DND-41 (cell line): Measurements from ENCODE around the gene JMJD8.

Experiments used
- ATAC-seq: fragments of 200-7000 bp; cut with Tn5 transposase; 3 replicates; pipeline ENCODE4 v1.9.1; 2021; ENCODE audit warnings: low read depth; ENCODE audit not compliant: insufficient read depth
- DNase-seq: peaks from one replicate; pipeline ENCODE4 v3.0.0-alpha.2; 2020
- H2AFZ ChIP-seq: 2 replicates; pipeline ENCODE4 v1.6.0; 2012; ENCODE audit warnings: low read depth, low read length
- H3K27ac ChIP-seq: 2 replicates; pipeline ENCODE4 v1.5.1; 2012; ENCODE audit warnings: low read length, inconsistent platforms
- H3K27me3 ChIP-seq: fragments of 200-600 bp; sonication (generic); 2 replicates; pipeline ENCODE4 v1.6.0; 2012; ENCODE audit warnings: low read length, mild to moderate bottlenecking, inconsistent platforms; ENCODE audit not compliant: insufficient read depth, poor library complexity
- H3K36me3 ChIP-seq: 2 replicates; pipeline ENCODE4 v1.5.1; 2012; ENCODE audit warnings: low read length, inconsistent platforms; ENCODE audit not compliant: insufficient read depth
- H3K4me1 ChIP-seq: 2 replicates; pipeline ENCODE4 v1.5.1; 2012; ENCODE audit warnings: mild to moderate bottlenecking, low read length; ENCODE audit not compliant: insufficient read depth
- H3K4me2 ChIP-seq: 2 replicates; pipeline ENCODE4 v1.6.0; 2012; ENCODE audit warnings: mild to moderate bottlenecking, moderate library complexity, low read length, inconsistent platforms; ENCODE audit not compliant: insufficient read depth
- H3K4me3 ChIP-seq, 2 experiments: fragments of 200-600 bp in 1 of 2; shearing (Covaris generic) in 1 of 2; 2 replicates each; pipeline ENCODE4 v1.5.1; 2012 to 2016; ENCODE audit warnings: inconsistent platforms in 2 of 2, low read length in 2 of 2, mild to moderate bottlenecking in 2 of 2, low read depth in 1 of 2, moderate library complexity in 1 of 2
- H3K79me2 ChIP-seq: 2 replicates; pipeline ENCODE4 v1.6.0; 2012; ENCODE audit warnings: low read length, inconsistent platforms; ENCODE audit not compliant: insufficient read depth
- H3K9ac ChIP-seq: 2 replicates; pipeline ENCODE4 v1.6.0; 2012; ENCODE audit warnings: low read depth, mild to moderate bottlenecking, inconsistent platforms, low read length, moderate library complexity
- H3K9me3 ChIP-seq: 2 replicates; pipeline ENCODE4 v1.5.1; 2012; ENCODE audit warnings: low read length, moderate library complexity, mild to moderate bottlenecking, inconsistent platforms; ENCODE audit not compliant: insufficient read depth, severe bottlenecking
- H4K20me1 ChIP-seq: 2 replicates; pipeline ENCODE4 v1.6.0; 2012; ENCODE audit warnings: low read length; ENCODE audit not compliant: insufficient read depth
- CTCF ChIP-seq: IDR thresholded peaks from 2 replicates; pipeline ENCODE4 v1.5.1; 2012; ENCODE audit warnings: borderline replicate concordance, low read length, moderate library complexity, mild to moderate bottlenecking; ENCODE audit not compliant: poor library complexity, severe bottlenecking; ENCODE audit errors: extremely low read depth
- EZH2 ChIP-seq: IDR thresholded peaks from 3 replicates; pipeline ENCODE4 v1.6.1; 2012; ENCODE audit warnings: borderline replicate concordance, low read depth, mild to moderate bottlenecking, moderate library complexity, low read length, inconsistent platforms; ENCODE audit not compliant: severe bottlenecking

Gene JMJD8

GRCh38 chr16:632486-633335 lies 51.4 kb downstream of the JMJD8 start:
- Histone ChIP-seq H3K4me1 (peaks cover 26% of the 10 kb centered on the region), H4K20me1 (peaks cover 34% of the 10 kb centered on the region)

GRCh38 chr16:631808-632358 lies 52.3 kb downstream of the JMJD8 start:
- peaks cover 24% of the 10 kb centered on the region for H3K36me3 ChIP-seq
- DNase-seq (no peak), ATAC-seq (no peak)
- no peak overlapping the region for H3K4me2 ChIP-seq
- no peaks in the 10 kb centered on the region for H3K9me3 ChIP-seq
- peaks cover 23% of the 10 kb centered on the region for H3K79me2 ChIP-seq
- H4K20me1 ChIP-seq, result peaks cover 34% of the 10 kb centered on the region
- H2AFZ ChIP-seq, result no peak overlapping the region
- H3K27ac ChIP-seq, result no peak overlapping the region
- H3K4me1 ChIP-seq, result peaks cover 20% of the 10 kb centered on the region
- no peak overlapping the region for H3K4me3 ChIP-seq
- TF ChIP-seq CTCF (no peak), EZH2 (no peak)
- H3K9ac ChIP-seq, result no peak overlapping the region
- no peaks in the 10 kb centered on the region for H3K27me3 ChIP-seq

More at GRCh38 chr16:632486-633335, 51.4 kb downstream of the JMJD8 start:
- ATAC-seq (no peak), DNase-seq (no peak)
- Histone ChIP-seq H3K9ac (no peak overlapping the region), H3K27ac (no peak overlapping the region), H3K4me2 (no peak overlapping the region), H3K9me3 (no peaks in the 10 kb centered on the region), H2AFZ (no peak overlapping the region), H3K36me3 (peaks cover 17% of the 10 kb centered on the region), H3K79me2 (peaks cover 23% of the 10 kb centered on the region), H3K27me3 (no peaks in the 10 kb centered on the region), H3K4me3 (no peak overlapping the region)
- TF ChIP-seq EZH2 (no peak), CTCF (no peak)
